ENCODE results near the gene KHNYN. TPM values are rescaled to one million over a fixed set of nuclear protein-coding genes. Genes with fewer than 3 reads are reported as not detected.
"Not testable (repeated sequence)": the region's sequence is repeated elsewhere in the genome, so short reads cannot be mapped to it uniquely, and the experiment has no call there.

The KHNYN gene
- total RNA-seq, 4 donors from 2014 or later, result 80.9 to 129 (median 113) TPM

GRCh38 chr14:24387009-24387345, 42.8 kb upstream of the KHNYN start:
- Histone ChIP-seq H3K9me3 (no peaks in the 10 kb centered on the region), H3K36me3 (no peaks in the 10 kb centered on the region), H3K27ac (no peak overlapping the region), H3K27me3 (no peaks in the 10 kb centered on the region), H3K4me3 (no peak overlapping the region), H3K4me1 (no peaks in the 10 kb centered on the region)
- TF ChIP-seq CTCF (IDR thresholded peaks at IDR 0.05), result no peak
- TF ChIP-seq POLR2A (IDR thresholded peaks at IDR 0.05), result no peak
- peak in 1 of 3 donors; percentile 39 for DNase-seq

GRCh38 chr14:24387579-24387978, 42.2 kb upstream of the KHNYN start:
- H3K4me3 ChIP-seq, H3K9me3 ChIP-seq, DNase-seq, H3K4me1 ChIP-seq, H3K27ac ChIP-seq, H3K27me3 ChIP-seq, H3K36me3 ChIP-seq: not testable (repeated sequence)

- Histone ChIP-seq H3K4me1 (no peaks in the 10 kb centered on the region), H3K27ac (no peak overlapping the region), H3K27me3 (no peaks in the 10 kb centered on the region), H3K36me3 (no peaks in the 10 kb centered on the region), H3K9me3 (no peaks in the 10 kb centered on the region), H3K4me3 (no peak overlapping the region)
- DNase-seq, result peak in 1 of 3 donors; percentile 2
- TF ChIP-seq CTCF (IDR thresholded peaks at IDR 0.05) (no peak), POLR2A (IDR thresholded peaks at IDR 0.05) (no peak)
Measured at GRCh38 chr14:24388474-24389179, 41.1 kb upstream of the KHNYN start.

GRCh38 chr14:24389226-24389848, 40.4 kb upstream of the KHNYN start:
- H3K4me1 ChIP-seq, result no peaks in the 10 kb centered on the region
- H3K27ac ChIP-seq, result no peak overlapping the region
- no peak overlapping the region for H3K4me3 ChIP-seq
- H3K9me3 ChIP-seq, result no peaks in the 10 kb centered on the region
- no peaks in the 10 kb centered on the region for H3K36me3 ChIP-seq
- no peak for DNase-seq
- H3K27me3 ChIP-seq, result no peaks in the 10 kb centered on the region
- TF ChIP-seq POLR2A (IDR thresholded peaks at IDR 0.05) (no peak), CTCF (IDR thresholded peaks at IDR 0.05) (no peak)

- Histone ChIP-seq H3K4me1 (no peaks in the 10 kb centered on the region), H3K36me3 (no peaks in the 10 kb centered on the region), H3K4me3 (no peak overlapping the region), H3K9me3 (no peaks in the 10 kb centered on the region), H3K27ac (no peak overlapping the region), H3K27me3 (no peaks in the 10 kb centered on the region)
- TF ChIP-seq POLR2A (IDR thresholded peaks at IDR 0.05), result no peak
- DNase-seq, result no peak
Measured at GRCh38 chr14:24390701-24391468, 38.9 kb upstream of the KHNYN start.

- no peaks in the 10 kb centered on the region for H3K36me3 ChIP-seq
- TF ChIP-seq CTCF (IDR thresholded peaks at IDR 0.05) (peak in 1 of 6 experiments; percentile 20), POLR2A (IDR thresholded peaks at IDR 0.05) (no peak)
- DNase-seq, result no peak
- no peaks in the 10 kb centered on the region for H3K9me3 ChIP-seq
- H3K4me1 ChIP-seq, result no peaks in the 10 kb centered on the region
- no peak overlapping the region for H3K27ac ChIP-seq
- no peaks in the 10 kb centered on the region for H3K27me3 ChIP-seq
- no peak overlapping the region for H3K4me3 ChIP-seq
Measured at GRCh38 chr14:24392325-24393091, 37.2 kb upstream of the KHNYN start.
